Breast epithelium (tissue), 3 donors: ENCODE data around the gene SCTR.

ENCODE experiments used
- POLR2AphosphoS5 ChIP-seq, 3 donors: sonication (generic); formaldehyde crosslinking; IDR thresholded peaks; one replicate each; pipeline ENCODE4 v1.6.1; 2017; ENCODE audit warnings: antibody characterized with exemption in 3 of 3
- TF ChIP-seq, protein P1 (sequence below), 3 donors: fragments of 450-650 bp; IDR thresholded peaks; one replicate each; pipeline ENCODE4 v1.5.1; 2016 to 2017; ENCODE audit warnings: antibody characterized with exemption in 3 of 3, mild to moderate bottlenecking in 3 of 3, moderate library complexity in 3 of 3

DNA sequence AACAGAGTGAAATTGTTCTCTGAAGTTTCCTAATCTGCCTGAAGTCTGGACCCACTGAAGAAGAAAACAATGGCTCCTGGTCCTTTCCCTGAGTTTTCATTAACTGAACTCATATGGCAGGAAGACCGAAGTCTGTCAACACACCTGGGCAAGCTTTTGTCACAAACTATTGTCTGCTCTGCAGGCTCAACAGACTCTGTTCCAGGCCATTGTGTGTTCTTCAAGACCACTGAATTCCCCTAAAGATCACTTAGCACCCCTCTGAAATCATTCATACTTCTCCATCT lies 99.2 kb downstream of the SCTR start:
- TF ChIP-seq, protein P1, sequence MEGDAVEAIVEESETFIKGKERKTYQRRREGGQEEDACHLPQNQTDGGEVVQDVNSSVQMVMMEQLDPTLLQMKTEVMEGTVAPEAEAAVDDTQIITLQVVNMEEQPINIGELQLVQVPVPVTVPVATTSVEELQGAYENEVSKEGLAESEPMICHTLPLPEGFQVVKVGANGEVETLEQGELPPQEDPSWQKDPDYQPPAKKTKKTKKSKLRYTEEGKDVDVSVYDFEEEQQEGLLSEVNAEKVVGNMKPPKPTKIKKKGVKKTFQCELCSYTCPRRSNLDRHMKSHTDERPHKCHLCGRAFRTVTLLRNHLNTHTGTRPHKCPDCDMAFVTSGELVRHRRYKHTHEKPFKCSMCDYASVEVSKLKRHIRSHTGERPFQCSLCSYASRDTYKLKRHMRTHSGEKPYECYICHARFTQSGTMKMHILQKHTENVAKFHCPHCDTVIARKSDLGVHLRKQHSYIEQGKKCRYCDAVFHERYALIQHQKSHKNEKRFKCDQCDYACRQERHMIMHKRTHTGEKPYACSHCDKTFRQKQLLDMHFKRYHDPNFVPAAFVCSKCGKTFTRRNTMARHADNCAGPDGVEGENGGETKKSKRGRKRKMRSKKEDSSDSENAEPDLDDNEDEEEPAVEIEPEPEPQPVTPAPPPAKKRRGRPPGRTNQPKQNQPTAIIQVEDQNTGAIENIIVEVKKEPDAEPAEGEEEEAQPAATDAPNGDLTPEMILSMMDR (IDR thresholded peaks at IDR 0.05): no peak
- no peak for TF ChIP-seq POLR2AphosphoS5 (IDR thresholded peaks at IDR 0.05)
